GM23338 (cell line): ENCODE measurements around the gene CNOT6L. TPM values are rescaled to one million over a fixed set of nuclear protein-coding genes. Genes with fewer than 3 reads are reported as not detected.

Source experiments
- ATAC-seq: fragments of 200-7000 bp; cut with Tn5 transposase; 3 replicates; pipeline ENCODE4 v1.9.1; 2020
- DNase-seq: peaks from one replicate; pipeline ENCODE4 v3.0.0-alpha.2; 2015; ENCODE audit warnings: low spot score
- H2AFZ ChIP-seq: fragments of 200-600 bp; sonication (generic); 2 replicates; pipeline ENCODE4 v1.8.0; 2016; ENCODE audit warnings: antibody characterized with exemption, mild to moderate bottlenecking, moderate library complexity
- H3F3A ChIP-seq: fragments of 200-600 bp; sonication (generic); replicated peaks from 2 replicates; pipeline ENCODE4 v1.8.0; 2017; ENCODE audit warnings: antibody characterized with exemption, mixed run types, low read depth
- H3K27ac ChIP-seq: fragments of 200-600 bp; sonication (generic); 2 replicates; pipeline ENCODE4 v1.6.1; 2016; ENCODE audit warnings: low read depth
- H3K27me3 ChIP-seq: fragments of 200-600 bp; sonication (generic); 2 replicates; pipeline ENCODE4 v1.8.0; 2016; ENCODE audit warnings: mild to moderate bottlenecking, mixed run types, moderate library complexity; ENCODE audit not compliant: insufficient read depth
- H3K36me3 ChIP-seq: fragments of 200-600 bp; sonication (generic); 2 replicates; pipeline ENCODE4 v1.8.0; 2016; ENCODE audit warnings: mild to moderate bottlenecking; ENCODE audit not compliant: insufficient read depth
- H3K4me1 ChIP-seq: fragments of 200-600 bp; sonication (generic); 2 replicates; pipeline ENCODE4 v1.8.0; 2016; ENCODE audit warnings: mild to moderate bottlenecking, moderate library complexity; ENCODE audit not compliant: insufficient read depth
- H3K4me2 ChIP-seq: fragments of 200-600 bp; sonication (generic); 2 replicates; pipeline ENCODE4 v1.7.1; 2017; ENCODE audit warnings: mixed run types
- H3K4me3 ChIP-seq: fragments of 200-600 bp; sonication (generic); 2 replicates; pipeline ENCODE4 v1.6.1; 2016; ENCODE audit warnings: mixed run types
- H3K79me2 ChIP-seq: fragments of 200-600 bp; sonication (generic); replicated peaks from 2 replicates; pipeline ENCODE4 v1.8.0; 2017; ENCODE audit warnings: mild to moderate bottlenecking; ENCODE audit not compliant: insufficient read depth
- H3K9me2 ChIP-seq: fragments of 200-600 bp; sonication (generic); 2 replicates; pipeline ENCODE4 v1.8.0; 2017; ENCODE audit not compliant: insufficient read depth
- H4K20me1 ChIP-seq: fragments of 200-600 bp; sonication (generic); replicated peaks from 2 replicates; pipeline ENCODE4 v1.8.0; 2017; ENCODE audit warnings: mild to moderate bottlenecking; ENCODE audit not compliant: insufficient read depth
- H3K27ac Mint-ChIP-seq: 2 replicates; pipeline ENCODE4 v1.8.0; 2020; ENCODE audit warnings: inconsistent platforms, mild to moderate bottlenecking, moderate library complexity, mixed read lengths
- H3K27me3 Mint-ChIP-seq: 3 replicates; pipeline ENCODE4 v1.8.0; 2022; ENCODE audit warnings: low read depth, mild to moderate bottlenecking, moderate library complexity, mixed read lengths, inconsistent platforms; ENCODE audit not compliant: insufficient read depth, poor library complexity
- H3K36me3 Mint-ChIP-seq: 3 replicates; pipeline ENCODE4 v1.8.0; 2021; ENCODE audit warnings: low read depth, mild to moderate bottlenecking, inconsistent platforms, moderate library complexity, mixed read lengths
- H3K4me1 Mint-ChIP-seq: 3 replicates; pipeline ENCODE4 v1.8.0; 2020; ENCODE audit warnings: mild to moderate bottlenecking, inconsistent platforms, mixed read lengths
- H3K4me3 Mint-ChIP-seq: 3 replicates; pipeline ENCODE4 v1.8.0; 2021; ENCODE audit warnings: moderate library complexity, mild to moderate bottlenecking, inconsistent platforms, mixed read lengths
- H3K9me3 Mint-ChIP-seq: 3 replicates; pipeline ENCODE4 v1.8.0; 2020; ENCODE audit warnings: moderate library complexity, mild to moderate bottlenecking, inconsistent platforms, mixed read lengths
- CREB1 ChIP-seq: fragments of 250-450 bp; sonication (Bioruptor Pico); IDR thresholded peaks from 2 replicates; pipeline ENCODE4 v1.5.0; 2020; ENCODE audit warnings: low read depth, mild to moderate bottlenecking, moderate library complexity
- CTCF ChIP-seq, 2 experiments: fragments of 200-600 bp in 1 of 2; sonication (generic) in 1 of 2; conservative IDR thresholded peaks; 2 replicates each; pipeline versions ENCODE4 v1.5.1 to v1.6.1; 2016 to 2017; ENCODE audit warnings: antibody characterized with exemption in 2 of 2, low read depth in 2 of 2, mild to moderate bottlenecking in 2 of 2, moderate library complexity in 1 of 2
- ETS1 ChIP-seq: IDR thresholded peaks from 2 replicates; pipeline ENCODE4 v1.6.1; 2016; ENCODE audit warnings: antibody characterized with exemption
- EZH2 ChIP-seq: fragments of 200-600 bp; sonication (generic); IDR thresholded peaks from one replicate; pipeline ENCODE4 v1.8.0; 2017; ENCODE audit warnings: antibody characterized with exemption, mild to moderate bottlenecking, low read depth; ENCODE audit not compliant: unreplicated experiment
- EZH2phosphoT487 ChIP-seq: fragments of 200-600 bp; sonication (generic); IDR thresholded peaks from one replicate; pipeline ENCODE4 v1.8.1; 2018; ENCODE audit warnings: antibody characterized with exemption; ENCODE audit not compliant: unreplicated experiment
- NANOG ChIP-seq: IDR thresholded peaks from 2 replicates; pipeline ENCODE4 v1.6.1; 2016; ENCODE audit warnings: antibody characterized with exemption, borderline replicate concordance
- REST ChIP-seq: IDR thresholded peaks from one replicate; pipeline ENCODE4 v1.6.1; 2018; ENCODE audit warnings: antibody characterized with exemption; ENCODE audit not compliant: unreplicated experiment
- STAT1 ChIP-seq: IDR thresholded peaks from one replicate; pipeline ENCODE4 v1.6.1; 2016; ENCODE audit warnings: antibody characterized with exemption; ENCODE audit not compliant: unreplicated experiment
- ZNF114 ChIP-seq: fragments of 250-450 bp; sonication (Bioruptor Pico); IDR thresholded peaks from 2 replicates; pipeline ENCODE4 v1.5.0; 2020; ENCODE audit warnings: mild to moderate bottlenecking, moderate library complexity
- ZNF331 ChIP-seq: fragments of 250-450 bp; sonication (Bioruptor Pico); IDR thresholded peaks from 2 replicates; pipeline ENCODE4 v1.5.0; 2020; ENCODE audit warnings: low read depth, mild to moderate bottlenecking, moderate library complexity
- polyA plus RNA-seq: library from polyadenylated mRNA; unstranded; fragments of >200 nt; fragmentation: Nextera tagmentation; extraction: Ambion mirVana; gene quantifications from 2 replicates; pipeline ENCODE4 v1.2.1, GENCODE V29; 2016
- total RNA-seq: library from RNA; depleted of rRNA; stranded (reverse); fragments of >200 nt; shearing (Covaris generic); gene quantifications from 2 replicates; pipeline ENCODE4 v1.2.3, GENCODE V29; 2014

Gene CNOT6L
- total and polyA plus RNA-seq, 2 experiments from 2014 or later, result 3.2 to 13.9 TPM

- no peak for TF ChIP-seq REST
- no peak for TF ChIP-seq STAT1
- no peak for TF ChIP-seq CREB1 (CRISPR knock-in tag)
- TF ChIP-seq CTCF (conservative IDR thresholded peaks at IDR 0.05; ENCODE audit: low read depth in 2 of 2), result no peak
- no peak for TF ChIP-seq ETS1
- no peak for TF ChIP-seq NANOG
- TF ChIP-seq ZNF114, result no peak
- TF ChIP-seq EZH2phosphoT487, result no peak
- TF ChIP-seq EZH2, result no peak
Observed at GRCh38 chr4:77852892-77853495, 33.8 kb upstream of the CNOT6L start (continued).

GRCh38 chr4:77849278-77849965 lies 30.3 kb upstream of the CNOT6L start:
- Mint-ChIP-seq H3K9me3 (no peaks in the 10 kb centered on the region), H3K4me1 (peaks cover 6% of the 10 kb centered on the region; the same call in 2 of the 3 replicates), H3K27me3 (peaks cover 1% of the 10 kb centered on the region), H3K36me3 (no peaks in the 10 kb centered on the region), H3K27ac (no peak overlapping the region), H3K4me3 (no peak overlapping the region)
- no peak overlapping the region for H2AFZ ChIP-seq
- ATAC-seq (no peak), DNase-seq (no peak)
- H3F3A ChIP-seq, result no peaks in the 10 kb centered on the region
- H3K36me3 ChIP-seq, result no peaks in the 10 kb centered on the region
- H4K20me1 ChIP-seq, result no peaks in the 10 kb centered on the region
- H3K27me3 ChIP-seq, result no peaks in the 10 kb centered on the region
- peaks cover 3% of the 10 kb centered on the region for H3K4me1 ChIP-seq
- no peak overlapping the region for H3K4me3 ChIP-seq
- no peak overlapping the region for H3K4me2 ChIP-seq
- no peaks in the 10 kb centered on the region for H3K9me2 ChIP-seq
- H3K27ac ChIP-seq, result no peak overlapping the region
- no peaks in the 10 kb centered on the region for H3K79me2 ChIP-seq
- TF ChIP-seq NANOG, result no peak
- no peak for TF ChIP-seq REST
- no peak for TF ChIP-seq ZNF331
